HFFc6 (cell line): ENCODE measurements around the gene NACC1. TPM values are rescaled to one million over a fixed set of nuclear protein-coding genes. Genes with fewer than 3 reads are reported as not detected.

Source experiments
- DNase-seq: peaks from one replicate; pipeline ENCODE4 v3.0.0-alpha.2; 2018
- H3K27ac Mint-ChIP-seq: 2 replicates; pipeline ENCODE4 v1.8.0; 2020; ENCODE audit warnings: mild to moderate bottlenecking, mixed read lengths
- H3K27me3 Mint-ChIP-seq: 2 replicates; pipeline ENCODE4 v1.8.0; 2021; ENCODE audit warnings: mild to moderate bottlenecking, moderate library complexity, mixed read lengths; ENCODE audit not compliant: insufficient read depth
- H3K36me3 Mint-ChIP-seq: 2 replicates; pipeline ENCODE4 v1.8.0; 2021; ENCODE audit warnings: low read depth, mixed read lengths
- H3K4me1 Mint-ChIP-seq: 2 replicates; pipeline ENCODE4 v1.8.0; 2020; ENCODE audit warnings: low read depth, mixed read lengths
- H3K4me3 Mint-ChIP-seq: 2 replicates; pipeline ENCODE4 v1.8.0; 2020; ENCODE audit warnings: mild to moderate bottlenecking, moderate library complexity, mixed read lengths
- H3K9me3 Mint-ChIP-seq: 2 replicates; pipeline ENCODE4 v1.8.0; 2020; ENCODE audit warnings: mild to moderate bottlenecking, mixed read lengths
- total RNA-seq, 6 experiments: library from RNA; stranded (reverse); fragmentation: NEBNext Ultra II Directional; extraction: Animal tissue kit (Norgen Biotek cat#: 25700); gene quantifications; 2 replicates in 1 of 6; 3 replicates in 5 of 6; pipeline ENCODE4 v1.2.3, GENCODE V29; 2021
- TF ChIP-seq, protein P1 (sequence below): fragments of 200-600 bp; sonication (generic); IDR thresholded peaks from 2 replicates; pipeline ENCODE4 v1.5.0; 2021; ENCODE audit warnings: antibody characterized with exemption, mild to moderate bottlenecking

Gene NACC1
- total RNA-seq, 6 experiments from 2014 or later: 126 to 146 (median 139) TPM

GRCh38 chr19:13133241-13133870 is 15.3 kb downstream of the NACC1 start:
- DNase-seq: no peak
- peak overlapping the region; percentile 87 for H3K27ac Mint-ChIP-seq
- peaks cover 44% of the 10 kb centered on the region for H3K4me1 Mint-ChIP-seq
- H3K4me3 Mint-ChIP-seq: peak overlapping the region; percentile 25
- no peaks in the 10 kb centered on the region for H3K9me3 Mint-ChIP-seq
- H3K36me3 Mint-ChIP-seq: peaks cover 10% of the 10 kb centered on the region; the same call in 1 of the 2 replicates
- peaks cover 2% of the 10 kb centered on the region; the same call in 1 of the 2 replicates for H3K27me3 Mint-ChIP-seq
- TF ChIP-seq, protein P1, sequence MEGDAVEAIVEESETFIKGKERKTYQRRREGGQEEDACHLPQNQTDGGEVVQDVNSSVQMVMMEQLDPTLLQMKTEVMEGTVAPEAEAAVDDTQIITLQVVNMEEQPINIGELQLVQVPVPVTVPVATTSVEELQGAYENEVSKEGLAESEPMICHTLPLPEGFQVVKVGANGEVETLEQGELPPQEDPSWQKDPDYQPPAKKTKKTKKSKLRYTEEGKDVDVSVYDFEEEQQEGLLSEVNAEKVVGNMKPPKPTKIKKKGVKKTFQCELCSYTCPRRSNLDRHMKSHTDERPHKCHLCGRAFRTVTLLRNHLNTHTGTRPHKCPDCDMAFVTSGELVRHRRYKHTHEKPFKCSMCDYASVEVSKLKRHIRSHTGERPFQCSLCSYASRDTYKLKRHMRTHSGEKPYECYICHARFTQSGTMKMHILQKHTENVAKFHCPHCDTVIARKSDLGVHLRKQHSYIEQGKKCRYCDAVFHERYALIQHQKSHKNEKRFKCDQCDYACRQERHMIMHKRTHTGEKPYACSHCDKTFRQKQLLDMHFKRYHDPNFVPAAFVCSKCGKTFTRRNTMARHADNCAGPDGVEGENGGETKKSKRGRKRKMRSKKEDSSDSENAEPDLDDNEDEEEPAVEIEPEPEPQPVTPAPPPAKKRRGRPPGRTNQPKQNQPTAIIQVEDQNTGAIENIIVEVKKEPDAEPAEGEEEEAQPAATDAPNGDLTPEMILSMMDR: no peak; the same call in 1 of the 2 replicates

- Mint-ChIP-seq H3K9me3 (no peaks in the 10 kb centered on the region), H3K4me3 (no peak overlapping the region), H3K4me1 (peaks cover 43% of the 10 kb centered on the region), H3K27ac (peak overlapping the region; percentile 36; the same call in 1 of the 2 replicates), H3K27me3 (peaks cover 2% of the 10 kb centered on the region; the same call in 1 of the 2 replicates), H3K36me3 (peaks cover 10% of the 10 kb centered on the region; the same call in 1 of the 2 replicates)
- TF ChIP-seq, protein P1: no peak
- DNase-seq: no peak
These were observed 16.6 kb downstream of the NACC1 start for GRCh38 chr19:13134626-13135025.

- no peak for DNase-seq
- TF ChIP-seq, protein P1: no peak
- H3K27ac Mint-ChIP-seq: no peak overlapping the region
- no peak overlapping the region for H3K4me3 Mint-ChIP-seq
- peaks cover 10% of the 10 kb centered on the region; the same call in 1 of the 2 replicates for H3K36me3 Mint-ChIP-seq
- no peaks in the 10 kb centered on the region for H3K9me3 Mint-ChIP-seq
- H3K4me1 Mint-ChIP-seq: peaks cover 45% of the 10 kb centered on the region
- peaks cover 2% of the 10 kb centered on the region; the same call in 1 of the 2 replicates for H3K27me3 Mint-ChIP-seq
These were observed 17.3 kb downstream of the NACC1 start for GRCh38 chr19:13135068-13136062.

GRCh38 chr19:13137290-13137794 is 19.3 kb downstream of the NACC1 start:
- Mint-ChIP-seq H3K27ac (no peak overlapping the region; the same call in 1 of the 2 replicates), H3K4me3 (no peak overlapping the region), H3K27me3 (peaks cover 2% of the 10 kb centered on the region; the same call in 1 of the 2 replicates), H3K4me1 (peaks cover 35% of the 10 kb centered on the region), H3K36me3 (peaks cover 10% of the 10 kb centered on the region), H3K9me3 (no peaks in the 10 kb centered on the region)
- DNase-seq: no peak
- TF ChIP-seq, protein P1: no peak

DNA sequence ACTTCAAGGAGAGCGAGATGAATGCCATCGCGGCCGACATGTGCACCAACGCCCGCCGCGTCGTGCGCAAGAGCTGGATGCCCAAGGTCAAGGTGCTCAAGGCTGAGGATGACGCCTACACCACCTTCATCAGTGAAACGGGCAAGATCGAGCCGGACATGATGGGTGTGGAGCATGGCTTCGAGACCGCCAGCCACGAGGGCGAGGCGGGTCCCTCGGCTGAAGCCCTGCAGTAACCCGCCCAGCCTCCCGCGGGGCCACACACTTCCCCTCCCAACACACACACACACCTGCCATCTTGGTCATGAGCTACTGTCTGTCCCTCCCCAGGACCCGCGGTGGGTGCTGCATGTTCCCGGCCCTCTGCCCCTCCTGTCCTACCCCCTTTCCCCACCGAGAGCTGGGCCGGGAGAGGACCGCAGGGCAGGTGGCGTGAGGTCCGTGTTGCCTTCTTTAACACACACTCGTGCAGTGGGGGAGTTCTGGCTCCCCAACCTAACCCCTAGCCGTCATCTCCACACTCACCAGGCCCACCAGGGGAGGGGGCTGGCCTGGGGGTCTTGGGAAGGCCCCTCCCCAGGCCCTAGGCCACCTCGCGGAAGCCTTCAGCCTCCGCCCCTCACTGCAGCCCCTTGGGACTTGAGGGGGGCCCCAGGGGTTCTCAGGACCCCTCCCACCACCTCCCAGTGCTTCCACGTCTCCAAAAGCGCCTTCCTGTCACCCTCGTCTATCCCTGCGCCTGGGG is 20.3 kb downstream of the NACC1 start:
- peaks cover 35% of the 10 kb centered on the region for H3K4me1 Mint-ChIP-seq
- TF ChIP-seq, protein P1: no peak
- H3K9me3 Mint-ChIP-seq: no peaks in the 10 kb centered on the region
- no peak overlapping the region for H3K27ac Mint-ChIP-seq
- H3K36me3 Mint-ChIP-seq: peaks cover 10% of the 10 kb centered on the region
- peaks cover 2% of the 10 kb centered on the region; the same call in 1 of the 2 replicates for H3K27me3 Mint-ChIP-seq
- no peak for DNase-seq
- H3K4me3 Mint-ChIP-seq: no peak overlapping the region
